Upper lobe of right lung (tissue), 1 donor: Measurements from ENCODE around the gene PGA3. TPM values are rescaled to one million over a fixed set of nuclear protein-coding genes. Genes with fewer than 3 reads are reported as not detected.

Source experiments
- ATAC-seq: fragments of 200-7000 bp; cut with Tn5 transposase; one replicate; pipeline ENCODE4 v1.9.1; 2020; ENCODE audit warnings: mild to moderate bottlenecking, moderate library complexity
- DNase-seq: peaks from one replicate; pipeline ENCODE4 v3.0.0-alpha.2; 2020
- H3K27ac ChIP-seq: fragments of 200-600 bp; one replicate; pipeline ENCODE4 v1.8.0; 2022
- H3K27me3 ChIP-seq: fragments of 200-600 bp; one replicate; pipeline ENCODE4 v1.8.0; 2022; ENCODE audit warnings: mild to moderate bottlenecking
- H3K36me3 ChIP-seq: fragments of 200-600 bp; one replicate; pipeline ENCODE4 v1.8.0; 2022
- H3K4me1 ChIP-seq: fragments of 200-600 bp; one replicate; pipeline ENCODE4 v1.8.0; 2022
- H3K4me3 ChIP-seq: fragments of 200-600 bp; one replicate; pipeline ENCODE4 v1.8.0; 2022; ENCODE audit warnings: mild to moderate bottlenecking
- H3K9me3 ChIP-seq: fragments of 200-600 bp; one replicate; pipeline ENCODE4 v1.8.0; 2022
- intact Hi-C: fragments of 100-400 bp; cut with DNase I; formaldehyde crosslinking; loops from one replicate; pipeline ENCODE4 v1.11.0; 2022
- total RNA-seq: library from RNA; stranded (reverse); fragmentation: NEBNext Ultra II Directional; extraction: Animal tissue kit (Norgen Biotek cat#: 25700); gene quantifications from one replicate; pipeline ENCODE4 v1.2.1, GENCODE V29; 2021
- TF ChIP-seq, protein P1 (sequence below): fragments of 200-600 bp; IDR thresholded peaks from one replicate; pipeline ENCODE4 v1.8.0; 2022; ENCODE audit warnings: antibody characterized with exemption
- donor health status: DM: no; HTN: yes; CAD: no; lungs with severe emphysema.

PGA3 gene
- total RNA-seq, 1 donor from 2014 or later, result not detected

GRCh38 chr11:61256710-61257482 is 53.6 kb downstream of the PGA3 start:
- peak; percentile 35 for ATAC-seq
- Histone ChIP-seq H3K27me3 (no peaks in the 10 kb centered on the region), H3K4me1 (no peaks in the 10 kb centered on the region), H3K36me3 (no peaks in the 10 kb centered on the region), H3K4me3 (no peak overlapping the region), H3K9me3 (no peaks in the 10 kb centered on the region), H3K27ac (no peak overlapping the region)
- intact Hi-C loops, result no loop called here
- TF ChIP-seq, protein P1, sequence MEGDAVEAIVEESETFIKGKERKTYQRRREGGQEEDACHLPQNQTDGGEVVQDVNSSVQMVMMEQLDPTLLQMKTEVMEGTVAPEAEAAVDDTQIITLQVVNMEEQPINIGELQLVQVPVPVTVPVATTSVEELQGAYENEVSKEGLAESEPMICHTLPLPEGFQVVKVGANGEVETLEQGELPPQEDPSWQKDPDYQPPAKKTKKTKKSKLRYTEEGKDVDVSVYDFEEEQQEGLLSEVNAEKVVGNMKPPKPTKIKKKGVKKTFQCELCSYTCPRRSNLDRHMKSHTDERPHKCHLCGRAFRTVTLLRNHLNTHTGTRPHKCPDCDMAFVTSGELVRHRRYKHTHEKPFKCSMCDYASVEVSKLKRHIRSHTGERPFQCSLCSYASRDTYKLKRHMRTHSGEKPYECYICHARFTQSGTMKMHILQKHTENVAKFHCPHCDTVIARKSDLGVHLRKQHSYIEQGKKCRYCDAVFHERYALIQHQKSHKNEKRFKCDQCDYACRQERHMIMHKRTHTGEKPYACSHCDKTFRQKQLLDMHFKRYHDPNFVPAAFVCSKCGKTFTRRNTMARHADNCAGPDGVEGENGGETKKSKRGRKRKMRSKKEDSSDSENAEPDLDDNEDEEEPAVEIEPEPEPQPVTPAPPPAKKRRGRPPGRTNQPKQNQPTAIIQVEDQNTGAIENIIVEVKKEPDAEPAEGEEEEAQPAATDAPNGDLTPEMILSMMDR, result no peak
- DNase-seq, result no peak

GRCh38 chr11:61258546-61258945 is 55.2 kb downstream of the PGA3 start:
- intact Hi-C loops, result no loop called here
- H3K4me3 ChIP-seq, result no peak overlapping the region
- ATAC-seq (peak; percentile 5), DNase-seq (no peak)
- no peaks in the 10 kb centered on the region for H3K27me3 ChIP-seq
- H3K4me1 ChIP-seq, result no peaks in the 10 kb centered on the region
- no peaks in the 10 kb centered on the region for H3K9me3 ChIP-seq
- H3K27ac ChIP-seq, result no peak overlapping the region
- H3K36me3 ChIP-seq, result no peaks in the 10 kb centered on the region
- TF ChIP-seq, protein P1, result no peak

DNA sequence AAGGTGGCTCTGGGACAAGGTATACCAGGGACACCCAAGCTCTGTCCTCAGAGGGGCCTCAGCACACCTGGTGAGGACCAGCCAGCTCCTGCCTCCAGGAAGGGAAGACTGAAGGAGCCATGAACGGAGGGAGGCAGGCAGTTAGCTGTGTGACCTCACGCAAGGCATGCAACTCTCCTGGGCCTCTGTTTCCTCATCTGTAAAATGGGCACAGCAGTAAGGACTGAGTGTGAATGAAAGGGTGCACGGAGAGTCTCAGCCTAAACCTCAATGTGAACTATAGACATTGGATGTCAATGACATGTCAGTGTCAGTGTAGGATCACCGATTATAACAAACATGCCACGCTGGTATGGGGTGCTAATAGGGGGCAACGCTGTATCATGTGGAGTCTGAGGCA is 56.0 kb downstream of the PGA3 start:
- Histone ChIP-seq H3K9me3 (no peaks in the 10 kb centered on the region), H3K27me3 (no peaks in the 10 kb centered on the region), H3K4me1 (no peaks in the 10 kb centered on the region), H3K36me3 (no peaks in the 10 kb centered on the region), H3K4me3 (no peak overlapping the region), H3K27ac (no peak overlapping the region)
- TF ChIP-seq, protein P1, result no peak
- no peak for ATAC-seq
- intact Hi-C loops, result no loop called here
- no peak for DNase-seq

Other genes starting within 250 kb of the PGA3 start
- gene CD6, start 231.8 kb upstream of the PGA3 start, total RNA-seq, result 3.9 TPM
- gene CD5, start 101.0 kb upstream of the PGA3 start, total RNA-seq, result 2.5 TPM
- 30.2 TPM for gene VPS37C, start 42.1 kb upstream of the PGA3 start, total RNA-seq
- gene PGA4, start 18.8 kb downstream of the PGA3 start, total RNA-seq, result 0.67 TPM
- gene PGA5, start 37.7 kb downstream of the PGA3 start, total RNA-seq, result not detected
- 1.5 TPM for gene VWCE, start 91.8 kb downstream of the PGA3 start, total RNA-seq
- gene DDB1, start 129.6 kb downstream of the PGA3 start, total RNA-seq, result 126 TPM
- 32.1 TPM for gene TKFC, start 129.7 kb downstream of the PGA3 start, total RNA-seq
- gene CYB561A3, start 158.4 kb downstream of the PGA3 start, total RNA-seq, result 50.3 TPM
- 46.3 TPM for gene TMEM138, start 158.9 kb downstream of the PGA3 start, total RNA-seq
- 9.3 TPM for gene TMEM216, start 189.1 kb downstream of the PGA3 start, total RNA-seq
- 75.8 TPM for gene CPSF7, start 226.5 kb downstream of the PGA3 start, total RNA-seq
- 34.1 TPM for gene SDHAF2, start 226.6 kb downstream of the PGA3 start, total RNA-seq